Measurements from ENCODE around the gene MSS51. TPM values are rescaled to one million over a fixed set of nuclear protein-coding genes. Genes with fewer than 3 reads are reported as not detected.

The MSS51 gene
- total RNA-seq (2022; extraction: Qiagen RNA extraction; ENCODE audit: low read depth): 0.40 to 0.58 TPM (median 0.48 TPM) in 5 replicates

GRCh38 chr10:73433538-73433867 lies at the start of gene MSS51:
TSS of gene MSS51 (minus strand) at chr10:73433561. CDS start at chr10:73428284, 5,277 bp downstream.

GRCh38 chr10:73413528-73414229 lies 19.7 kb downstream of the MSS51 start, which contains the start of gene ANXA7:
TSS of gene ANXA7 (minus strand) at chr10:73414058. CDS start at chr10:73400856, 13,202 bp downstream.

Other genes starting within 250 kb of the MSS51 start
- gene DNAJC9, start 186.3 kb downstream of the MSS51 start, total RNA-seq (2022; extraction: Qiagen RNA extraction; ENCODE audit: low read depth): 49.6 to 52.1 TPM (median 50.3 TPM) in 5 replicates
- gene MRPS16, start 180.9 kb downstream of the MSS51 start, total RNA-seq (2022; extraction: Qiagen RNA extraction; ENCODE audit: low read depth): 130 to 188 TPM (median 173 TPM) in 5 replicates
- 0.14 to 0.28 TPM (median 0.21 TPM) in 5 replicates for gene CFAP70, start 74.7 kb downstream of the MSS51 start, total RNA-seq (2022; extraction: Qiagen RNA extraction; ENCODE audit: low read depth)
- 108 to 120 TPM (median 115 TPM) in 5 replicates for gene ANXA7, start 19.5 kb downstream of the MSS51 start, total RNA-seq (2022; extraction: Qiagen RNA extraction; ENCODE audit: low read depth)
- 16.2 to 20.6 TPM (median 17.5 TPM) in 5 replicates for gene PPP3CB, start 62.5 kb upstream of the MSS51 start, total RNA-seq (2022; extraction: Qiagen RNA extraction; ENCODE audit: low read depth)
- gene USP54, start 157.8 kb upstream of the MSS51 start, total RNA-seq (2022; extraction: Qiagen RNA extraction; ENCODE audit: low read depth): 8.7 to 12.2 TPM (median 12.1 TPM) in 5 replicates
- gene MYOZ1, start 207.9 kb upstream of the MSS51 start, total RNA-seq (2022; extraction: Qiagen RNA extraction; ENCODE audit: low read depth): 0.08 TPM in 1 of 5 replicates, not detected in the others
- 0.03 TPM in 1 of 5 replicates, not detected in the others for gene SYNPO2L, start 222.5 kb upstream of the MSS51 start, total RNA-seq (2022; extraction: Qiagen RNA extraction; ENCODE audit: low read depth)

All from A549 treated with CpdA at 1 μM for 4 hours (cell line).